Activated CD8-positive, alpha-beta memory T cell treated with anti-CD3 and anti-CD28 coated beads, Interleukin-2, amount 50 U/mL, for 24 hours (primary cell): ENCODE data around the gene URB1.
"Not testable (repeated sequence)": the region's sequence is repeated elsewhere in the genome, so short reads cannot be mapped to it uniquely, and the experiment has no call there.

Experiments used
- DNase-seq: peaks from one replicate; pipeline ENCODE4 v3.0.0-alpha.2; 2020; ENCODE audit errors: extremely low read depth

The URB1 gene

GRCh38 chr21:32297449-32297848 is 95.4 kb downstream of the URB1 start:
- no peak for DNase-seq

- no peak for DNase-seq
Measured at GRCh38 chr21:32285476-32285875, 107.3 kb downstream of the URB1 start.

- no peak for DNase-seq
Measured at GRCh38 chr21:32282992-32283391, 109.8 kb downstream of the URB1 start.

GRCh38 chr21:32281531-32281930 is 111.3 kb downstream of the URB1 start:
- DNase-seq, result no peak

DNA sequence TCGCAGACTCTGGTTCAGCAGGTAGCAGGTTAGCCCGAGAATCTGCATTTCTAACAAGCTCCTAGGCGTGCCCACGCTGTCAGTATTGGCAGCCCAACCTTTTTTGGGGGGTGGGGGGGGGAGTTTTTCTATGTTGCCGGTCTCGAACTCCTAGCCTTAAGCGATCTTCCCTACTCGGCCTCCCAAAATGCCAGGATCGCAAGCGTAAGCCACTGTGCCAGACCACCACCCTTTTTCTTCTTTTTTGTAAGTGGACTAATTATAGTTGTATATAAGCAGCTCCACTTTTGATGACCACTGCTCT is 113.5 kb downstream of the URB1 start:
- DNase-seq, result no peak

GRCh38 chr21:32278518-32279376 is 114.1 kb downstream of the URB1 start, which contains the start of gene MIS18A:
Gene MIS18A (minus strand): TSS chr21:32279049. CDS start chr21:32279014, 35 bp downstream.
- DNase-seq, result peak; percentile 93

- DNase-seq, result no peak
Measured at GRCh38 chr21:32278103-32278502, 114.7 kb downstream of the URB1 start.

- DNase-seq, result no peak
Measured at GRCh38 chr21:32276671-32277070, 116.1 kb downstream of the URB1 start.

DNA sequence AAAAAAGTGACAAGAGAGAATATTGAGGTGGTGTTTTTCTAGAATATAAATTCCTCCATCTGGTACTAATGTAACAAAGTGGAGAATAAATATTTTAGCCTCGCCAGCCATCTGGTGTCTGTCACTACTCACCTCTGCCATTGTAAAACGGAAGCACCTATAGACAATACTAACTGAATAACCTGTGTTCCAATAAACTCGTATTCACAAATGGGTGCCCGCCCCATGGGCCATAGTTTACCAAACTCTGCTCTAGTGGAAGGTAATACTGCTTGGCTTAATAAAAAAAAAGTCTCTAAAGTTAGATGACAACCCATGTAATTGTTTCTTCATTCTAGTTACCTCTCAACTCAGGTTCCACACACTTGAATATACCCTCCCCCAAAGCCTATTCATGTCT is 122.1 kb downstream of the URB1 start:
- no peak for DNase-seq

GRCh38 chr21:32265321-32265720 is 127.5 kb downstream of the URB1 start:
- DNase-seq, result not testable (repeated sequence)

DNA sequence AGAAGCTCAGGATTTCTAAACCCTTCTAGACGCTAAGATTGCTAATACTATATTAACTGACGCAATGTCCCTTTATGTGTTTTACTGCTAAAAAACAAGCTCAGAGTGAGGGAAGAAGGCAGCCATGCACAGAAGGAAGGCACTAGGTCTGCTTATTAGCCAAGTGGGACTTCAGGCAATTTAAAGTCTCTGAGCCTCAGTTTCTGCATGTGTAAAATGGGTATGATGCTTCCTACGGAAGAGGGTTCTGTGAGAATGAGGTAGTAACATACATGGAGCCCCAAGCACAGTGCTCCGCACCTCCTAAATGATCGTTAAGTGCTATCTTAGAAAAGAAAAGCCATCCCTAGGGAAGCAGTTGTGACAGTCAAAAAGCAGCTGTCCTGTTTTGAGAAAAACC is 130.9 kb downstream of the URB1 start:
- no peak for DNase-seq
